Type B pancreatic cell (in vitro differentiated cells): ENCODE data around the gene SUPT20HL1. TPM values are rescaled to one million over a fixed set of nuclear protein-coding genes. Genes with fewer than 3 reads are reported as not detected.

ENCODE experiments used
- DNase-seq: peaks from one replicate; pipeline ENCODE4 v3.0.0; 2021; ENCODE audit warnings: mixed read lengths; ENCODE audit not compliant: unreplicated experiment; ENCODE audit errors: extremely low spot score
- H3K27ac Mint-ChIP-seq: 2 replicates; pipeline ENCODE4 v1.8.0; 2021; ENCODE audit warnings: mild to moderate bottlenecking, mixed read lengths
- H3K27me3 Mint-ChIP-seq: 2 replicates; pipeline ENCODE4 v1.8.0; 2021; ENCODE audit warnings: mixed read lengths
- H3K36me3 Mint-ChIP-seq: 2 replicates; pipeline ENCODE4 v1.8.0; 2021; ENCODE audit warnings: mixed read lengths
- H3K4me1 Mint-ChIP-seq: one replicate; pipeline ENCODE4 v1.8.0; 2021; ENCODE audit warnings: mixed read lengths; ENCODE audit not compliant: unreplicated experiment
- H3K4me3 Mint-ChIP-seq: 2 replicates; pipeline ENCODE4 v1.8.0; 2021; ENCODE audit warnings: mild to moderate bottlenecking, mixed read lengths
- H3K9me3 Mint-ChIP-seq: 2 replicates; pipeline ENCODE4 v1.8.0; 2021; ENCODE audit warnings: mixed read lengths
- total RNA-seq: library from RNA; stranded (reverse); gene quantifications from 2 replicates; pipeline ENCODE4 v1.2.1, GENCODE V29; 2021; ENCODE audit warnings: low replicate concordance
- TF ChIP-seq, protein P1 (sequence below): fragments of 200-600 bp; sonication (generic); conservative IDR thresholded peaks from 2 replicates; pipeline ENCODE4 v1.5.0; 2021; ENCODE audit warnings: antibody characterized with exemption, mild to moderate bottlenecking

The SUPT20HL1 gene
- total RNA-seq, 1 donor from 2014 or later: not detected

DNA sequence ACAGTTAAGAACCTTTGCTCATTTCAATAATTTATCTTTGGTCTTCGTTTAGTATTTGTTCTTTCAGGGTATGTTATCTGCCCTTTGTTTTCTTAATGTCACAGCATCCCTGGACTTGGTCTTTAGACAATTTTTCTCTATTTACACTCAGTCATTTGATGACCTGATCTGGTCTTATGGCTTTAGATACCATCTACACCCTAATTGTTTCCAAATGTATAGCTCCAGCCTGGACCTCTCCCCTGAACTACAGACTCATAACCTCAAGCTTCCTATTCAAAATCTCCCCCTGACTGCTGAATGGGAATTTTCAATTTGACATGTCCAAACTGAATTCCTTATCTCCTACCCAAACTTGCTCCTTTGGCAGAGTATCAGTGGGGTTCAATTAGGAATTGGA, 42.9 kb upstream of the SUPT20HL1 start:
- TF ChIP-seq, protein P1, sequence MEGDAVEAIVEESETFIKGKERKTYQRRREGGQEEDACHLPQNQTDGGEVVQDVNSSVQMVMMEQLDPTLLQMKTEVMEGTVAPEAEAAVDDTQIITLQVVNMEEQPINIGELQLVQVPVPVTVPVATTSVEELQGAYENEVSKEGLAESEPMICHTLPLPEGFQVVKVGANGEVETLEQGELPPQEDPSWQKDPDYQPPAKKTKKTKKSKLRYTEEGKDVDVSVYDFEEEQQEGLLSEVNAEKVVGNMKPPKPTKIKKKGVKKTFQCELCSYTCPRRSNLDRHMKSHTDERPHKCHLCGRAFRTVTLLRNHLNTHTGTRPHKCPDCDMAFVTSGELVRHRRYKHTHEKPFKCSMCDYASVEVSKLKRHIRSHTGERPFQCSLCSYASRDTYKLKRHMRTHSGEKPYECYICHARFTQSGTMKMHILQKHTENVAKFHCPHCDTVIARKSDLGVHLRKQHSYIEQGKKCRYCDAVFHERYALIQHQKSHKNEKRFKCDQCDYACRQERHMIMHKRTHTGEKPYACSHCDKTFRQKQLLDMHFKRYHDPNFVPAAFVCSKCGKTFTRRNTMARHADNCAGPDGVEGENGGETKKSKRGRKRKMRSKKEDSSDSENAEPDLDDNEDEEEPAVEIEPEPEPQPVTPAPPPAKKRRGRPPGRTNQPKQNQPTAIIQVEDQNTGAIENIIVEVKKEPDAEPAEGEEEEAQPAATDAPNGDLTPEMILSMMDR: no peak
- Mint-ChIP-seq H3K4me3 (no peak overlapping the region), H3K36me3 (no peaks in the 10 kb centered on the region), H3K9me3 (no peaks in the 10 kb centered on the region), H3K27ac (no peak overlapping the region), H3K27me3 (no peaks in the 10 kb centered on the region), H3K4me1 (peaks cover 16% of the 10 kb centered on the region)
- no peak for DNase-seq

GRCh38 chrX:24321741-24322395, 38.6 kb upstream of the SUPT20HL1 start:
- Mint-ChIP-seq H3K27me3 (no peaks in the 10 kb centered on the region), H3K4me3 (no peak overlapping the region), H3K36me3 (no peaks in the 10 kb centered on the region), H3K9me3 (no peaks in the 10 kb centered on the region), H3K4me1 (peaks cover 11% of the 10 kb centered on the region), H3K27ac (no peak overlapping the region)
- DNase-seq: no peak
- TF ChIP-seq, protein P1: no peak

GRCh38 chrX:24325231-24325630, 35.2 kb upstream of the SUPT20HL1 start:
- no peak overlapping the region for H3K4me3 Mint-ChIP-seq
- H3K27ac Mint-ChIP-seq: no peak overlapping the region
- H3K27me3 Mint-ChIP-seq: no peaks in the 10 kb centered on the region
- H3K9me3 Mint-ChIP-seq: no peaks in the 10 kb centered on the region
- H3K36me3 Mint-ChIP-seq: no peaks in the 10 kb centered on the region
- no peaks in the 10 kb centered on the region for H3K4me1 Mint-ChIP-seq
- TF ChIP-seq, protein P1: no peak
- DNase-seq: no peak

- no peak overlapping the region for H3K4me3 Mint-ChIP-seq
- peaks cover 3% of the 10 kb centered on the region for H3K27me3 Mint-ChIP-seq
- H3K4me1 Mint-ChIP-seq: no peaks in the 10 kb centered on the region
- no peak overlapping the region for H3K27ac Mint-ChIP-seq
- no peaks in the 10 kb centered on the region for H3K9me3 Mint-ChIP-seq
- DNase-seq: no peak
- H3K36me3 Mint-ChIP-seq: no peaks in the 10 kb centered on the region
- TF ChIP-seq, protein P1: no peak
Observed at GRCh38 chrX:24332878-24333277, 27.6 kb upstream of the SUPT20HL1 start.

DNA sequence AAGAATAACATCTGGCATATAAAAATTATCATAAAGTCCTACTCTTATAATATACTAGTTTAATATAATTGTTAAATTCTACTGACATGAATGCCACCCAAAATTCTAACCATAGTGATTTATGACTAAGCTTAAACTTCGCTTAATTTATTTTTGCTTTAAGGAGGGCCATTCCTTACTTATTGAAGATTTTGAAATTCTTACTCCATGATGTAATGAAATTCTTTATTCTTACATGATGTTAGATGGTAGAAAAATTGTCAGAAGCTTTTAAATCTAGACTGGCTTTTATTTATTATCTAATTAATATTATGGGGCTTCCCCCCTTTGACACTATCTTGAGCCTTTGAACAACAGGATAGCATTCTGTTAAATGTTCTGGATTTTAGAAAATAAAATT, 27.1 kb upstream of the SUPT20HL1 start:
- H3K27ac Mint-ChIP-seq: no peak overlapping the region
- TF ChIP-seq, protein P1: no peak
- no peaks in the 10 kb centered on the region for H3K36me3 Mint-ChIP-seq
- no peaks in the 10 kb centered on the region for H3K4me1 Mint-ChIP-seq
- H3K4me3 Mint-ChIP-seq: no peak overlapping the region
- peaks cover 3% of the 10 kb centered on the region for H3K27me3 Mint-ChIP-seq
- H3K9me3 Mint-ChIP-seq: no peaks in the 10 kb centered on the region
- DNase-seq: no peak
